Activated T-helper 2 cell treated with anti-CD3 and anti-CD28 coated beads, Interferon-gamma antibody, Interleukin-2, Interleukin-4, amounts not matched to agents 10 μg/mL and 5 μg/mL and 100 μg/mL, durations not matched to agents 14 hours and 24 hours and 36 hours (primary cell): Measurements from ENCODE around the gene CA5A. TPM values are rescaled to one million over a fixed set of nuclear protein-coding genes. Genes with fewer than 3 reads are reported as not detected.
A peak's percentile ranks its signal among the peaks of the same experiment; 100 is the strongest.
"Not testable (repeated sequence)": the region's sequence is repeated elsewhere in the genome, so short reads cannot be mapped to it uniquely, and the experiment has no call there.

Experiments
- DNase-seq: peaks from one replicate; pipeline ENCODE4 v3.0.0; 2021; ENCODE audit warnings: low spot score
- H3K27ac Mint-ChIP-seq: one replicate; pipeline ENCODE4 v1.8.0; 2021; ENCODE audit warnings: mixed read lengths
- H3K27me3 Mint-ChIP-seq: one replicate; pipeline ENCODE4 v1.8.0; 2021; ENCODE audit warnings: low read depth, mixed read lengths
- H3K36me3 Mint-ChIP-seq: one replicate; pipeline ENCODE4 v1.8.0; 2021; ENCODE audit warnings: low read depth, mixed read lengths
- H3K4me1 Mint-ChIP-seq: one replicate; pipeline ENCODE4 v1.8.0; 2021; ENCODE audit warnings: low read depth, mixed read lengths
- H3K4me3 Mint-ChIP-seq: one replicate; pipeline ENCODE4 v1.8.0; 2021; ENCODE audit warnings: low read depth, mild to moderate bottlenecking, moderate library complexity, mixed read lengths
- H3K9me3 Mint-ChIP-seq: one replicate; pipeline ENCODE4 v1.8.0; 2021; ENCODE audit warnings: mixed read lengths
- intact Hi-C: fragments of 100-400 bp; cut with micrococcal nuclease; formaldehyde crosslinking; loops from one replicate; pipeline ENCODE4 v1.15.1; 2023
- total RNA-seq: library from RNA; stranded (reverse); gene quantifications from 2 replicates; pipeline ENCODE4 v1.2.3, GENCODE V29; 2022

CA5A gene
- total RNA-seq, 1 donor from 2014 or later, result not detected

- Mint-ChIP-seq H3K4me1 (peaks cover 14% of the 10 kb centered on the region), H3K27ac (peak overlapping the region; percentile 7)
- H3K27me3 Mint-ChIP-seq, H3K4me3 Mint-ChIP-seq, H3K9me3 Mint-ChIP-seq, H3K36me3 Mint-ChIP-seq, DNase-seq: not testable (repeated sequence)
- intact Hi-C loops, result loop anchor here (2.0 kb wide), 1 partner anchor 37 kb away; no protein-coding TSS in a partner anchor
Measured at GRCh38 chr16:87908101-87908500, 28.2 kb downstream of the CA5A start.

DNA sequence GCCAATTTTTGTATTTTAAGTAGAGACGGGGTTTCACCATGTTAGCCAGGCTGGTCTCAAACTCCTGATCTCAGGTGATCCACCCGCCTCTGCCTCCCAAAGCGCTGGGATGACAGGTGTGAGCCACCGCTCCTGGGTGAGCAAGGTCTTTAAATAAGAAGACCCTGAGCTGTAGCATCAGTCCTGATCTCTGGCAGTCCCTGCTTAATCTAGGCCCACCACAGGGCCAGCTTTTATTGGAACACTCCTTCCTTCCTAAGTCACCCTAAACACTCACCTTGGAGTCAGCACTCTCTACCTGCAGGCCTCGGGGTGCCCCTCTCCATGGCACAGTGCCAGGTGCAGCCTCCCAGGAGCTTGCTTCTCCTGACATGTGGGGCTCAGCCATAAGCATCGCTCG is 30.8 kb downstream of the CA5A start:
- H3K36me3 Mint-ChIP-seq, H3K9me3 Mint-ChIP-seq, H3K27me3 Mint-ChIP-seq, H3K4me3 Mint-ChIP-seq, DNase-seq, intact Hi-C loops, H3K27ac Mint-ChIP-seq: not testable (repeated sequence)
- H3K4me1 Mint-ChIP-seq, result peaks cover 22% of the 10 kb centered on the region

GRCh38 chr16:87904963-87905362 is 31.4 kb downstream of the CA5A start:
- intact Hi-C loops, DNase-seq, H3K27me3 Mint-ChIP-seq, H3K4me3 Mint-ChIP-seq, H3K27ac Mint-ChIP-seq, H3K9me3 Mint-ChIP-seq, H3K36me3 Mint-ChIP-seq: not testable (repeated sequence)
- H3K4me1 Mint-ChIP-seq, result peaks cover 25% of the 10 kb centered on the region

- peaks cover 45% of the 10 kb centered on the region for H3K4me1 Mint-ChIP-seq
- not testable (repeated sequence) for DNase-seq
Measured at GRCh38 chr16:87900489-87900888, 35.8 kb downstream of the CA5A start.

DNA sequence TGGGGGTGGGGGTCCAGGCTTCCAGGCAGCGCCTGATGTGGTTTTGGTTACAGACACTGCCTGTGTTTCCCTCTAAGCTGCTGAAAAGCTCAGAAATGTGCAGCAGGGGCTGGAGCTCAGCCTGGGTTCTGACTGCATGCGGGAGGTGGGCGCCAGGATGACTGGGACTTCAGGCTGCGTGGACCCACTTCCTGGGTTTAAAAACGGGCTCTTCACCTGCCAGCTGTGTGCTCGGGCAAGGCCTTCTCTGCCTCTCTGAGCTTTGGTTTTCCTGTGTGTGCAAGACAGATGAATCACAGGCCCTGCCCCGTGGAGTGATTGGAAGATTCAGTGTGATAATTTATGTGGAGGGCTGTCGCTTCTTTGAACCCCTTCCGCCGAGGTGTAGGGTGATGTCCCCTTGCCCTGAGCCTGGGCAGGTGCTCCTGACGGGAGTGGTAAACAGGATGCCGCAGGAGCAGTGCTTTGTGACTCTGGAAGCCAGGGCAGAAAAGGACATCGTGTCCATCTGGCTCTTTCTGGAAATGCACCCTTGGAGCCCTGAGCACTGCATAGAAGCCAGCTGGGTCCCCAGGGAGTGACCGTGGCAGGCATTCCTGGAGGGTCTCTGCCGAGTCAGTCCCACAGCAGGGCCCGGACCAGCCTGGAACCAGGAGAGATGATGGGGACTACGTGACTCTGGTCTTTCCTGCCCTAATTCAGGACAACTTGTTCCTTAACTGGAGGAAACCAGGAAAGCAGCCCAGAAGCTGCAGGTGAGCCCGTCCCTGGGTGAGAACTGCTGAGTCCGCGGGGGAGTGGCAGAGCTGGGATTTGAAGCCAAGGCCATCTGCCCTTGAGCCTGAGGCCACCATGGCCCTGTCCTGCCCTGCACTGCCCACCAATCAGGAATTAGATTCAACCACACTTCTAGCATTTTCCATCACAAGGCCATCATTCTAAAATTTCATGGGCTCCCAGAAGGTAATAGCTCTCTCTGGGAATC is 38.5 kb downstream of the CA5A start:
- intact Hi-C loops, result loop anchor here (5.0 kb wide), 1 partner anchor 54 kb away; the partner anchor contains the start of gene BANP
- peak overlapping the region; percentile 100 for H3K27ac Mint-ChIP-seq

More at GRCh38 chr16:87900489-87900888, 35.8 kb downstream of the CA5A start:
- H3K36me3 Mint-ChIP-seq, H3K9me3 Mint-ChIP-seq, H3K4me3 Mint-ChIP-seq, intact Hi-C loops, H3K27me3 Mint-ChIP-seq, H3K27ac Mint-ChIP-seq: not testable (repeated sequence)

GRCh38 chr16:87896924-87897520 is 39.3 kb downstream of the CA5A start:
- Mint-ChIP-seq H3K27ac (peak overlapping the region; percentile 100), H3K4me3 (peak overlapping the region; percentile 78), H3K4me1 (peaks cover 52% of the 10 kb centered on the region)
- DNase-seq, H3K9me3 Mint-ChIP-seq, H3K36me3 Mint-ChIP-seq, H3K27me3 Mint-ChIP-seq: not testable (repeated sequence)
- intact Hi-C loops, result loop anchor here (5.0 kb wide), 1 partner anchor 55 kb away; the partner anchor contains the start of gene BANP

More for the DNA sequence above, 38.5 kb downstream of the CA5A start:
- Mint-ChIP-seq H3K36me3 (peaks cover 4% of the 10 kb centered on the region), H3K9me3 (no peaks in the 10 kb centered on the region), H3K4me1 (peaks cover 58% of the 10 kb centered on the region), H3K27me3 (no peaks in the 10 kb centered on the region), H3K4me3 (peak overlapping the region; percentile 78)
- peak; percentile 66 for DNase-seq

GRCh38 chr16:87896176-87896890 is 40.0 kb downstream of the CA5A start:
- peaks cover 50% of the 10 kb centered on the region for H3K4me1 Mint-ChIP-seq
- not testable (repeated sequence) for H3K27me3 Mint-ChIP-seq
- intact Hi-C loops, result loop anchor here (5.0 kb wide), 1 partner anchor 56 kb away; the partner anchor contains the start of gene BANP

DNA sequence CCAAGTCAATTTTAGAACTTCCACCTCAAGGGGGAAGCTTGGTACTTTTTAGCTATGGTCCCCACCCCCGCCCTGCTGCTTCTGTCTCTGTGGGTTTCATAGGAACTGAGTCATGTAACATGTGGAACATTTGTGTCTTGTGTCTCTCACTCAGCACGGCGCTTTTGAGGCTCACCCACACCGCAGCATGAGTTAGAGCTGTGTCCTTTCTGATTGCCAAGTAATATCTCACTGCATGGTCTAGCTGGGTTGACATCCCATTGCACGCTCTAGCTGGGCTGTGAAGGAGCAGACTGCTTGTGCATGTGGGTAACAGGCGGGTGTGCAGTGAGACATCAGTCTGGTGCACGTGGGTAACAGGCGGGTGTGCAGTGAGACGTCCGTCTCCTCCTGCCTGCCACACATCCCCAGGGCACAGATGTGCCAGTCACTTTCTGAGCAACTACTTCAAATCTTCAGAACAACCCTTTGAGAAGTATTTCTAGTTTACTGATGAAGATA is 40.6 kb downstream of the CA5A start:
- Mint-ChIP-seq H3K9me3 (no peaks in the 10 kb centered on the region), H3K27me3 (no peaks in the 10 kb centered on the region), H3K27ac (peak overlapping the region; percentile 100), H3K4me3 (peak overlapping the region; percentile 73), H3K4me1 (peaks cover 50% of the 10 kb centered on the region), H3K36me3 (peaks cover 4% of the 10 kb centered on the region)
- peak; percentile 81 for DNase-seq
- intact Hi-C loops, result loop anchor here (1.0 to 5.0 kb wide), 3 partner anchors 24 to 117 kb away; partner anchors contain the start of gene BANP

More at GRCh38 chr16:87896176-87896890, 40.0 kb downstream of the CA5A start:
- H3K4me3 Mint-ChIP-seq, result peak overlapping the region; percentile 73
- H3K27ac Mint-ChIP-seq, result peak overlapping the region; percentile 100
- not testable (repeated sequence) for H3K36me3 Mint-ChIP-seq, H3K9me3 Mint-ChIP-seq
- DNase-seq, result peak; percentile 22

- Mint-ChIP-seq H3K27ac (peak overlapping the region; percentile 100), H3K4me1 (peaks cover 48% of the 10 kb centered on the region)
- DNase-seq, H3K9me3 Mint-ChIP-seq, H3K36me3 Mint-ChIP-seq, H3K4me3 Mint-ChIP-seq, intact Hi-C loops, H3K27me3 Mint-ChIP-seq: not testable (repeated sequence)
Measured at GRCh38 chr16:87894005-87894404, 42.3 kb downstream of the CA5A start.

DNA sequence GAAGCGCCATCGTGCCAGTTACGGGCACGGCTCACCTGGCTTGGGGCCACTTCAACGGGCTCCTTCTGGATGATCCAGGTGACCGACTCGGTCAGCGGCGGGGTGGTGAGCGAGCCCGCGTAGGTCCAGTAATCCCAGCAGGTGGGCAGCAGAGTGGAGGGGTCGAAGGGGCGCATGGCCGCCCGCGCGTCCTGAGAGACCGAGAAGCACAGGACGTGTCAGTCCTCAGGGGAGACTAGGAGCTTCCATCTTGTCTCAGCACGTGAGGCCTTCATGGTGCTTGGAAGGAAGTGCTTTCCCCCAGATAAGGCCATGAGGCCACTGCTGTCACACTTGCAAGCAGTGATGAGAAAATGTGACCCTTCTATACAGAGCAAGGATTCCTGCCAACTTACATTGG is 44.6 kb downstream of the CA5A start:
- Mint-ChIP-seq H3K27ac (no peak overlapping the region), H3K36me3 (peaks cover 3% of the 10 kb centered on the region), H3K27me3 (no peaks in the 10 kb centered on the region), H3K4me1 (peaks cover 34% of the 10 kb centered on the region), H3K9me3 (peaks cover 5% of the 10 kb centered on the region), H3K4me3 (no peak overlapping the region)
- no peak for DNase-seq
- intact Hi-C loops, result no loop called here

DNA sequence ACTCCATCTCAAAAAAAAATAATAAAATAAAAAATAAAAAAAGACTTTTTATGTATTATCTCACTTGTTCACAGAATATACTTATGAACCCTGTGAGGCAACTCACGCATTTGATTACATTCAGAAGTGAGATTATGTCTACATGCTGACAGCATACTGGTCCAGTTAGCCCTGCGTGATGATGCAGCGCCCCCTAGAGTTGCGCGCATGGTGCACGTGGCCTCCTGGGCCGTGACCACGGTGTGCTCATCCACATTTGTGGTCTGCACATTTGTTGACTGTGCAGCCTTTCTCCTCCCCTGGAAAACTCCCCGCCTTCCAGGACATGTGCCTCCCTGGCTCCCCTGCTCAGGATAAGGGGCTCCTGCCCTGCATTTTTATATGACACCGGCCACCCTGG is 46.6 kb downstream of the CA5A start:
- DNase-seq, H3K27me3 Mint-ChIP-seq: not testable (repeated sequence)

DNA sequence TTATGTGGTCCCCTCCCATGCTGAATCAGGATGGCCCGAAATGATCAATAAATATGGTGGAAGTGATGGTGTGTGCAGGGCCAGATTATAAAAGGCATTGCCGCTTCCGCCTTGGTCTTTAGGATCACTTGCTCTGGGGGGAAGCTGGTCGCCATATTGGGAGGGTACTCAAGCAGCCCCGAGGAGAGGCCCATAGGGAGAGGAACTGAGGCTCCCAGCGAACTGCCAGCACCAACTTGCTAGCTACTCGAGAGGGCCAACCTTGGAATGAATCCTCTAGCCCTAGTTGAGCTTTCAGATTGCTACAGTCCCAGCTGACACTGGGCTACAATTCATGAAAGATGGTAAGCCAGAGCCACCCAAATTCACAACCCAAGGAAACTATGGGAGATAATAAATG is 48.0 kb downstream of the CA5A start:
- H3K9me3 Mint-ChIP-seq, DNase-seq, H3K36me3 Mint-ChIP-seq, H3K4me3 Mint-ChIP-seq, H3K27me3 Mint-ChIP-seq, intact Hi-C loops: not testable (repeated sequence)
- peaks cover 11% of the 10 kb centered on the region for H3K4me1 Mint-ChIP-seq
- H3K27ac Mint-ChIP-seq, result peak overlapping the region; percentile 21

More for the DNA sequence above, 46.6 kb downstream of the CA5A start:
- intact Hi-C loops, H3K4me3 Mint-ChIP-seq, H3K27ac Mint-ChIP-seq, H3K36me3 Mint-ChIP-seq, H3K9me3 Mint-ChIP-seq: not testable (repeated sequence)
- H3K4me1 Mint-ChIP-seq, result peaks cover 21% of the 10 kb centered on the region
